ENCODE data around the gene TP53AIP1. TPM values are rescaled to one million over a fixed set of nuclear protein-coding genes. Genes with fewer than 3 reads are reported as not detected.

Gene TP53AIP1
- total RNA-seq, 1 experiment from 2014 or later = not detected

GRCh38 chr11:128886406-128887124 is 56.1 kb downstream of the TP53AIP1 start:
- peak; percentile 34; the same call in 1 of the 3 replicates for TF ChIP-seq CTCF (conservative IDR thresholded peaks at IDR 0.05)
- no peak for DNase-seq
- Histone ChIP-seq H3K4ac (ENCODE audit: low read depth, low read length) (no peak overlapping the region), H3K23me2 (ENCODE audit: insufficient read length, low read depth, low read length, poor library complexity, severe bottlenecking) (peaks cover 8% of the 10 kb centered on the region), H3K23ac (ENCODE audit: insufficient read length, low read depth, low read length) (no peak overlapping the region), H3T11ph (ENCODE audit: low read length) (no peak overlapping the region), H3K79me2 (ENCODE audit: insufficient read depth, low read length) (no peaks in the 10 kb centered on the region), H3K27ac (ENCODE audit: insufficient read length, low read depth, low read length) (no peak overlapping the region), H2AFZ (ENCODE audit: low read length) (no peak overlapping the region), H4K20me1 (ENCODE audit: control insufficient read depth, insufficient read depth, insufficient read length) (no peaks in the 10 kb centered on the region), H4K5ac (ENCODE audit: insufficient read length, low read depth, low read length) (no peak overlapping the region), H3K9me3 (ENCODE audit: control insufficient read depth, low read depth, low read length) (no peaks in the 10 kb centered on the region), H3K4me1 (ENCODE audit: insufficient read depth, low read length) (no peaks in the 10 kb centered on the region), H2AK5ac (ENCODE audit: insufficient read length, low read length) (no peak overlapping the region), H3K4me2 (ENCODE audit: insufficient read depth, insufficient read length, low read length) (no peak overlapping the region), H2BK15ac (ENCODE audit: low read depth, low read length) (no peak overlapping the region), H3K79me1 (ENCODE audit: insufficient read depth, low read depth, low read length, poor library complexity, severe bottlenecking) (no peaks in the 10 kb centered on the region), H3K18ac (ENCODE audit: insufficient read length, low read depth, low read length) (no peak overlapping the region), H2BK20ac (ENCODE audit: low read depth, low read length, poor library complexity, severe bottlenecking) (no peak overlapping the region), H4K91ac (ENCODE audit: insufficient read length, low read depth, low read length) (no peak overlapping the region), H4K8ac (replicated peaks; ENCODE audit: insufficient read length, low read depth, low read length) (no peak overlapping the region), H2BK120ac (ENCODE audit: low read depth, low read length, poor library complexity, severe bottlenecking) (no peak overlapping the region), H3K56ac (ENCODE audit: insufficient read length, low read depth, low read length) (no peak overlapping the region), H2BK12ac (ENCODE audit: insufficient read length, low read depth, low read length) (no peak overlapping the region), H3K27me3 (ENCODE audit: insufficient read depth, low read length) (peaks cover 32% of the 10 kb centered on the region), H2BK5ac (ENCODE audit: insufficient read length, low read length) (no peak overlapping the region), H3K14ac (ENCODE audit: insufficient read depth, low read length) (no peak overlapping the region), H3K9ac (ENCODE audit: extremely low read depth, insufficient read length, low read length) (no peak overlapping the region)
- peaks cover 17 to 26% of the 10 kb centered on the region in 2 experiments for H3K4me1 Mint-ChIP-seq
- no peak overlapping the region for H3K27ac Mint-ChIP-seq
- H3K36me3 Mint-ChIP-seq (ENCODE audit: insufficient read depth in 1 of 3, low read depth in 3 of 3) = no peaks in the 10 kb centered on the region
- no peak overlapping the region for H3K4me3 Mint-ChIP-seq
- H3K27me3 Mint-ChIP-seq (ENCODE audit: low read depth) = peaks cover 93% of the 10 kb centered on the region
- WGBS (ENCODE audit: extremely low coverage, insufficient read length, low lambda C conversion rate) = no CpG with 5 or more reads among the region's 5 CpGs
- H3K9me3 Mint-ChIP-seq = no peaks in the 10 kb centered on the region

Other genes with a start within 250 kb of the TP53AIP1 start
- 0.24 and 0.66 TPM in 2 replicates for gene FLI1, start 248.8 kb downstream of the TP53AIP1 start, total RNA-seq (2021)
- gene KCNJ1, start 75.6 kb downstream of the TP53AIP1 start, total RNA-seq (2021) = not detected in 2 replicates
- gene KCNJ5, start 51.5 kb downstream of the TP53AIP1 start, total RNA-seq (2021) = 0.04 and 0.11 TPM in 2 replicates
- gene ARHGAP32, start 249.5 kb upstream of the TP53AIP1 start, total RNA-seq (2021) = 21.0 and 22.0 TPM in 2 replicates